Ovary (tissue), 9 donors: ENCODE results near the gene EIF4E1B. TPM values are rescaled to one million over a fixed set of nuclear protein-coding genes. Genes with fewer than 3 reads are reported as not detected.

ENCODE experiments used
- DNase-seq, 5 donors: peaks; one replicate each; pipeline ENCODE4 v3.0.0-alpha.2; 2019 to 2020
- H3K27ac ChIP-seq, 2 donors: fragments of 200-600 bp; one replicate each; pipeline versions ENCODE4 v1.5.1 to v1.8.0; 2019 to 2022
- H3K27me3 ChIP-seq: fragments of 200-600 bp; one replicate; pipeline ENCODE4 v1.8.0; 2022
- H3K36me3 ChIP-seq: fragments of 200-600 bp; sonication (generic); one replicate; pipeline ENCODE4 v1.5.1; 2019
- H3K4me1 ChIP-seq: one replicate; pipeline ENCODE4 v1.8.1; 2013; ENCODE audit warnings: mild to moderate bottlenecking, moderate library complexity; ENCODE audit not compliant: insufficient read depth
- H3K4me3 ChIP-seq: fragments of 200-600 bp; sonication (generic); one replicate; pipeline ENCODE4 v1.5.1; 2017
- H3K9me3 ChIP-seq, 2 donors: fragments of 200-600 bp in 1 of 2; sonication (generic) in 1 of 2; one replicate each; pipeline versions ENCODE4 v1.5.1 to v1.8.1; 2013 to 2019; ENCODE audit warnings: mild to moderate bottlenecking in 1 of 2, moderate library complexity in 1 of 2
- EP300 ChIP-seq: sonication (generic); formaldehyde crosslinking; IDR thresholded peaks from one replicate; pipeline ENCODE4 v1.6.1; 2017; ENCODE audit warnings: antibody characterized with exemption
- POLR2A ChIP-seq: fragments of 450-650 bp; IDR thresholded peaks from one replicate; pipeline ENCODE4 v1.6.1; 2017; ENCODE audit warnings: antibody characterized with exemption, mild to moderate bottlenecking, moderate library complexity
- WGBS, 3 donors: extraction: QIAGEN DNeasy Blood & Tissue Kit in 1 of 3; methylation state at CpG; one replicate each; pipeline versions ENCODE4 v1.1.5 to v1.1.7; 2013 to 2017; 5-methylcytosine and 5-hydroxymethylcytosine counted together
- intact Hi-C, 4 donors: fragments of 100-400 bp; cut with DNase I; formaldehyde crosslinking; loops; one replicate each; pipeline versions ENCODE4 v1.11.0 to v1.15.1; 2022 to 2023
- polyA plus RNA-seq, 2 donors: library from polyadenylated mRNA; stranded (reverse); fragments of 200-250 nt in 1 of 2; fragments of 350-450 nt in 1 of 2; fragmentation: Illumina TruSeq in 1 of 2; extraction: RNeasy Lipid Tissue Mini Kit (QIAGEN cat#74804) in 1 of 2; gene quantifications; one replicate each; pipeline ENCODE4 v1.2.3, GENCODE V29; 2013 to 2014
- total RNA-seq, 7 donors: library from RNA; depleted of rRNA in 2 of 7; stranded (reverse); fragments of >200 nt in 2 of 7; fragmentation: NEBNext Ultra II Directional in 3 of 7; extraction: Animal tissue kit (Norgen Biotek cat#: 25700) in 3 of 7; gene quantifications; one replicate each; pipeline versions ENCODE4 v1.1.0 to v1.2.4, GENCODE V29; 2016 to 2023
- TF ChIP-seq, protein P1 (sequence below), 3 donors: fragments of 450-650 bp in 2 of 3; fragments of 200-600 bp in 1 of 3; IDR thresholded peaks; one replicate each; pipeline versions ENCODE4 v1.5.1 to v1.8.0; 2016 to 2022; ENCODE audit warnings: antibody characterized with exemption in 3 of 3, mild to moderate bottlenecking in 1 of 3
- donor health status: DM: no; HTN: no; CAD: no; lungs with moderate emphysema.
- donor health status: DM: no; HTN: no; CAD: no.
- donor health status: Bipolar disorder and iron deficiency.
- donor health status: DM: yes; HTN: yes; CAD: no.
- donor health status: DM: no; HTN: no; CAD: no.
- donor health status: DM: yes; HTN: yes; CAD: no.

The EIF4E1B gene
- total and polyA plus RNA-seq, 9 donors = 0.61 TPM; not detected in 8

DNA sequence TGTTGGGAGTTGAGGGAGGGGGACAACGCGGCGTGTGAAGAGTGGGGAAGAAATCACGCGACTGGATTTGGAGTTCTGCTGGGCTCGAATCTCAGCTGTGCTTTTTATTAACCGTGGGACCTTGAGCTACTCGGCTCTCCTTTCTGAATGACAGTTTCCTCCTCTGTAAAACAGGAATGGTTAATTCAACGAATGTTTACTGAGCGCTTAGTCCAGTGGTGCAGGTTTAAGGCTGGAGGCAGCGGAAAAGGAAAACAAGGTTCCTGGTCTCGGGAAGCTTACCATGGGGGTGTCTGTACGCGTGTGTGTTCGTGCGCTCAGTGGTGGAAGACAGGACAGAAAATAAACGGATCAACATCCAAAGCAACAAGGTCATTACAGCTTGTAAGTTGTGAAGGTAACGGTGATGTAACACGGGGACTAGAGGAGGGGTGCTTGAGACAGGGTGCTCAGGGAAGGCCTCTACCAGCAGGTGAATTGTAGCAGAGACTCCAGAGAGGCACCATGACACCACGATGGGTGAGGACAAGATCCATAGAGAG, 277 bp downstream of the EIF4E1B start:
- intact Hi-C loops = no loop called here
- no peaks in the 10 kb centered on the region for H3K36me3 ChIP-seq
- H3K4me3 ChIP-seq = no peak overlapping the region
- no peak for TF ChIP-seq EP300
- TF ChIP-seq POLR2A = no peak
- TF ChIP-seq, protein P1, sequence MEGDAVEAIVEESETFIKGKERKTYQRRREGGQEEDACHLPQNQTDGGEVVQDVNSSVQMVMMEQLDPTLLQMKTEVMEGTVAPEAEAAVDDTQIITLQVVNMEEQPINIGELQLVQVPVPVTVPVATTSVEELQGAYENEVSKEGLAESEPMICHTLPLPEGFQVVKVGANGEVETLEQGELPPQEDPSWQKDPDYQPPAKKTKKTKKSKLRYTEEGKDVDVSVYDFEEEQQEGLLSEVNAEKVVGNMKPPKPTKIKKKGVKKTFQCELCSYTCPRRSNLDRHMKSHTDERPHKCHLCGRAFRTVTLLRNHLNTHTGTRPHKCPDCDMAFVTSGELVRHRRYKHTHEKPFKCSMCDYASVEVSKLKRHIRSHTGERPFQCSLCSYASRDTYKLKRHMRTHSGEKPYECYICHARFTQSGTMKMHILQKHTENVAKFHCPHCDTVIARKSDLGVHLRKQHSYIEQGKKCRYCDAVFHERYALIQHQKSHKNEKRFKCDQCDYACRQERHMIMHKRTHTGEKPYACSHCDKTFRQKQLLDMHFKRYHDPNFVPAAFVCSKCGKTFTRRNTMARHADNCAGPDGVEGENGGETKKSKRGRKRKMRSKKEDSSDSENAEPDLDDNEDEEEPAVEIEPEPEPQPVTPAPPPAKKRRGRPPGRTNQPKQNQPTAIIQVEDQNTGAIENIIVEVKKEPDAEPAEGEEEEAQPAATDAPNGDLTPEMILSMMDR (IDR thresholded peaks at IDR 0.05) = no peak
- 4 to 6% (median 4%) methylated on average over 20 of the region's 20 CpGs for WGBS, 3 donors
- no peaks in the 10 kb centered on the region for H3K9me3 ChIP-seq
- H3K27me3 ChIP-seq = no peaks in the 10 kb centered on the region
- H3K27ac ChIP-seq = no peak overlapping the region
- no peak for DNase-seq
- peaks cover 7% of the 10 kb centered on the region for H3K4me1 ChIP-seq

DNA sequence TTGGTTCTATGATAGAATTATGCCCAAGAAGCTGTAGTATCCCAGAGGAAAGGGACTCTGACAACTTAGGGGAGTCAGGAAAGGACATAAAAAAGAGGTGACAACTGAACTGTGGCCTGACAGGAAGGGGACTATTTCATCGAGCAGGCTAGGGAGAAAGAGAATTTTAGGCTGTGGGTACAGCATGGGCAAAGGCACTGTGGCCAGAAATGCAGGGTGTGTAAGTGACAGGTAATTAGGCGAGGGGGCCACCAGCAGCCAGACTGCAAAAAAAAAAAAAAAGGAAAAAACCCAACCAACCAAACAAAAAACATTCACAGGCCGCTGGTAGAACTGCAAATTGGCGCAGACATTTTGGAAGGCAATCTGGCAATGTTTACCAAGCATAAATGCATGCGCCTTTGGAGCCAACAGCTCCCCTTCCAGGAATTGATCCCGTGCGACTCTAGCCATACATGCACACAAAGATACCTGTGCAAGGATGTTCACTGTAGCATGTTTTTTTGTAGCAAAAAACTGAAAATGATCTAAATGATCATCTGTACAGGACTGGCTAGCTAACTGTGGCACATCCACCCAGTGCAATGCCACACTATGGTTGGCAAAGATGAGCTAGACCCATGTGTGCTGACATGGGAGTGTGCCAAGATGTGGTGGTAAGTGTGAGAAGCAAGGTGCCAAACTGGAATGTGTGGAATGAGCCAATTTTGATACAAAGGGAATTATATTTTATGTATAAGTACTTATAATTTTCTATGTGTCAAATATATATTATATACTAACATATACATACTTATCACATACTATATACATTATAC, 1.1 kb downstream of the EIF4E1B start:
- DNase-seq = no peak
- no peaks in the 10 kb centered on the region for H3K27me3 ChIP-seq
- WGBS, 3 donors = 75 to 80% (median 77%) methylated on average over 7 of the region's 7 CpGs
- H3K4me3 ChIP-seq = no peak overlapping the region
- H3K9me3 ChIP-seq = no peaks in the 10 kb centered on the region
- intact Hi-C loops = no loop called here
- TF ChIP-seq, protein P1 (IDR thresholded peaks at IDR 0.05) = no peak
- TF ChIP-seq POLR2A (no peak), EP300 (no peak)
- no peak overlapping the region for H3K27ac ChIP-seq
- H3K4me1 ChIP-seq = peaks cover 7% of the 10 kb centered on the region
- no peaks in the 10 kb centered on the region for H3K36me3 ChIP-seq

DNA sequence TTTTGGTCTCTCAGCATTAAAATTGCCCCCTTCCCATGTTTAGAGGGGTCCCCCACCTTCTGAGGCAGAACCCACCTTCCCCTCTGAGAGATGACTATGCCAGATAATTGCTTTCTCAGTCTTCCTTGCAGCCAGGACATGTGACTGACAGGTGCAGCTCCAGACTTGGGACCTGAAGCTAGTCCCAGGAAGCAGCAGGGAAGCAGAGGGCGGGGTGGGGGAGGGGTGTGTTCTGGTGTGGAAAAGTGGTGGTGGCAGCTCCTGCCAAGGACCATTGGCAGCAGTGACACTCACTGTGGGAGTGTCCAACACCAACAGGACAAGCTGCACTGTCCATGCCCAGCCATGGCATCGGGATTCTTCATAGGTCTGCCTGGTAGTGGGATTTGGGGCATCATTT, 2.3 kb downstream of the EIF4E1B start:
- intact Hi-C loops = no loop called here
- no peak for DNase-seq
- Histone ChIP-seq H3K27me3 (no peaks in the 10 kb centered on the region), H3K4me3 (no peak overlapping the region), H3K9me3 (no peaks in the 10 kb centered on the region), H3K36me3 (no peaks in the 10 kb centered on the region), H3K27ac (no peak overlapping the region), H3K4me1 (peaks cover 7% of the 10 kb centered on the region)
- WGBS, 3 donors = 70 to 79% (median 71%) methylated on average over 2 of the region's 2 CpGs
- no peak for TF ChIP-seq EP300
- TF ChIP-seq, protein P1 (IDR thresholded peaks at IDR 0.05) = no peak
- no peak for TF ChIP-seq POLR2A

DNA sequence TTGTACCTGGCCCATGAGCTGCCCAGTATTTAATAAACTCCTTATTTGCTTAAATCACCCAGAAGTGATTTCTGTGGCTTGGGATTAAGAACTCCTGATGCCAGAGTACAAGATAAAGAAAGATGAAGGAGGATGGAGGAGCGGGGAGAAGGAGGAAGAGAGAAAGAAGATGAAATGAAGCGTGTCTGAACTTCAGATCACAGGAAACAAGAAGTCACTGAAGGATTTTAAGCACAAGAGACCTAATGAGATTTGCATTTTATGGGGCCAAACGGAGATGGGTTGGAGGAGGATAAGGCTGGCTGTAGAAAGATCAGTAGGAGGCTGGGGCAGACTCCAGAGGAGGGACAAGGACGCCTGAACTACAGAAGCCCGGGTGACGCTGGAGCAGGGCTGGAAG, 3.1 kb downstream of the EIF4E1B start:
- 7 to 11% (median 8%) methylated on average over 6 of the region's 6 CpGs for WGBS, 3 donors
- Histone ChIP-seq H3K27me3 (no peaks in the 10 kb centered on the region), H3K27ac (no peak overlapping the region), H3K9me3 (no peaks in the 10 kb centered on the region), H3K4me3 (no peak overlapping the region), H3K36me3 (no peaks in the 10 kb centered on the region), H3K4me1 (peaks cover 7% of the 10 kb centered on the region)
- TF ChIP-seq EP300 = no peak
- TF ChIP-seq, protein P1 (IDR thresholded peaks at IDR 0.05) = no peak
- no peak for TF ChIP-seq POLR2A
- no peak for DNase-seq
- intact Hi-C loops = no loop called here
